Sigmoid colon (tissue), 4 donors: Measurements from ENCODE around the gene BCAT1.

Experiments
- CTCF ChIP-seq, 4 experiments: fragments of 450-650 bp in 3 of 4; fragments of 200-600 bp in 1 of 4; IDR thresholded peaks; one replicate each; pipeline ENCODE4 v1.5.1; 2016 to 2019; ENCODE audit warnings: antibody characterized with exemption in 4 of 4, mild to moderate bottlenecking in 3 of 4, moderate library complexity in 2 of 4
- EP300 ChIP-seq, 4 donors: sonication (generic); formaldehyde crosslinking; IDR thresholded peaks; one replicate each; pipeline ENCODE4 v1.6.1; 2017; ENCODE audit warnings: antibody characterized with exemption in 4 of 4
- POLR2AphosphoS5 ChIP-seq, 4 donors: sonication (generic); formaldehyde crosslinking; IDR thresholded peaks; one replicate each; pipeline ENCODE4 v1.6.1; 2017; ENCODE audit warnings: antibody characterized with exemption in 4 of 4

- TF ChIP-seq CTCF (IDR thresholded peaks at IDR 0.05) (no peak), POLR2AphosphoS5 (IDR thresholded peaks at IDR 0.05) (no peak), EP300 (IDR thresholded peaks at IDR 0.05) (no peak)
These were observed 76.7 kb downstream of the BCAT1 start for GRCh38 chr12:24872211-24872610.
